HPDE6-E6E7 (cell line): ENCODE results near the gene GLRA1.
"Not testable (repeated sequence)": the region's sequence is repeated elsewhere in the genome, so short reads cannot be mapped to it uniquely, and the experiment has no call there.

Experiments
- DNase-seq: peaks from one replicate; pipeline ENCODE4 v3.0.0; 2011; ENCODE audit warnings: missing footprints; ENCODE audit errors: extremely low spot score

Gene GLRA1

GRCh38 chr5:151917904-151918303 is 6.7 kb downstream of the GLRA1 start:
- DNase-seq = no peak

DNA sequence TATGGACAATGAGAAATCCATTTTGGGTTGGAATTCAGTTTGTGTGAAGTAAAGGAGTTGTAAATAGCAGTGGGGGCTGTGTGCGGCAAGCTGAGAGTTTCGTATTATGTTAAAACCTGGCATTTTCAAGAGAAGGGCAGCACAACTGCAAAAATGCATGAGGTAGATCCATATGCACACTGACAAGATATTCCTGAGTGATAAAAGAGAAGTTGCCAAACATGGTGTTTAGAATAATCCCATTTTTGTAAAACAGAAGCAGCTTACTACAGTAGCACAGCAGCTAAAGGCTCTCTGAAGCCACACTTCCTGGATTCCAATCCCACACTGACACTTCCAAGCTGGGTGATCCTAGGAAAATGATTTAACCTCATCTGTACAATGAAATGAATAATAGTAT is 11.2 kb downstream of the GLRA1 start:
- DNase-seq = no peak

- DNase-seq = no peak
These were observed 12.3 kb downstream of the GLRA1 start for GRCh38 chr5:151912360-151912759.

GRCh38 chr5:151911011-151911410 is 13.6 kb downstream of the GLRA1 start:
- no peak for DNase-seq

GRCh38 chr5:151909628-151910027 is 15.0 kb downstream of the GLRA1 start:
- DNase-seq = no peak

GRCh38 chr5:151906246-151906645 is 18.4 kb downstream of the GLRA1 start:
- DNase-seq = no peak

GRCh38 chr5:151905557-151905961 is 19.1 kb downstream of the GLRA1 start:
- DNase-seq = no peak

- no peak for DNase-seq
These were observed 19.7 kb downstream of the GLRA1 start for GRCh38 chr5:151904909-151905308.

DNA sequence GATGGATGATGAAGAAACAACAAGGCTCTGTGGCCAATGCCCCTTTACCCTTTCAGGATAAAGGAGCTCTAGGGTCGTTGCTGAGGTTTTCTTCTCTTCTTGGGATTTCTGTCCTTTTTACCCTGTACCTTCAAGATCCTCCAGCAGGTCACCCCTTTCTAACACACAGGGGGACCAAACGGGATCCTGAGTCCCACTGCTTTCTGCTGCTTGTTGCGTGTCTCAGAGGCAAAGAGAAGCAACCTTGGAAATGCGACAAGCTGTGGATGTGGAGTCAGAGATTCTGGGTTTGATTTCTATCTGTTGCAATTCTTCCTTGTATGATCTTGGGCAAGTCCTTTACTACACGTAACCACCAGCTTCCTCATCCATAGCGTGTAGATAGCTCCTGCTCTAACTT is 20.5 kb downstream of the GLRA1 start:
- DNase-seq = no peak

GRCh38 chr5:151903243-151903653 is 21.4 kb downstream of the GLRA1 start:
- no peak for DNase-seq

DNA sequence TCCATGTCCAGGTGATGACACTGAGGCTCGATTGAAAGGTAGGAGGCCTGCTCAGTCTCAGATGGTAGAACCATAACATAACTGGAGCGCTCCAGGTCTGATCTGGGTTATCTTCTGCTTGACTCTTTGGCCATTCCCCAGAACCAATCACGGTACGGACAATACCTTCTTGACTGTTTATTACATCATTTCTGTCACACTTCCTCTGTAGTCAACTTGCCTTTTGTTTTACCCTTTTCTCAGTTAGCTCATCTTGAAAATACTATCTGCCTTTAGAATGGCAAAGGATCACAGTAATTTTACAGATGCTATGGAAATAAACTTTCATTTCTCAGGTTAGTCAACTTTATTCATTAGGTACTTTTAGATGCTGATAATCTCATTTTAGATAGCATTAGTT is 22.4 kb downstream of the GLRA1 start:
- DNase-seq = no peak

DNA sequence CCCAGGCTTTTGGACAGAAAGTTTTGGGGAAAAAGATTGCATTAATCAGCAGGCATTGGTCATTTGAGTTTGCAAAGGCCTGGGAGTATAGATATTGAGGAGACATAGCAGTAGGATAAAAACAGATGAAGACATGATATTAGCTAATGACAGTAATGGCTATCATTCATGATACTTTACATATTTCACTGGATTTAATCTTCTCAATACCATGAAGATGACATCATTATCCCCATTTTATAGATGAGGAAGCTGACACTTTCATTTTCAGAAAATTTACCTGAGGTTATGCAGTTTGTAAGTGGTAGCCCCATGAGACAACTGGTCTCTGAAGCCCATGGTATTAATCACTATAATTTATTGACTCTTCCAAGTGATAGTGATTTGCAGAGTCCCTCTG is 23.0 kb downstream of the GLRA1 start:
- DNase-seq = no peak

- no peak for DNase-seq
These were observed 23.8 kb downstream of the GLRA1 start for GRCh38 chr5:151900891-151901290.

- no peak for DNase-seq
These were observed 25.3 kb downstream of the GLRA1 start for GRCh38 chr5:151899399-151899798.

- DNase-seq = no peak
These were observed 26.8 kb downstream of the GLRA1 start for GRCh38 chr5:151897896-151898295.

DNA sequence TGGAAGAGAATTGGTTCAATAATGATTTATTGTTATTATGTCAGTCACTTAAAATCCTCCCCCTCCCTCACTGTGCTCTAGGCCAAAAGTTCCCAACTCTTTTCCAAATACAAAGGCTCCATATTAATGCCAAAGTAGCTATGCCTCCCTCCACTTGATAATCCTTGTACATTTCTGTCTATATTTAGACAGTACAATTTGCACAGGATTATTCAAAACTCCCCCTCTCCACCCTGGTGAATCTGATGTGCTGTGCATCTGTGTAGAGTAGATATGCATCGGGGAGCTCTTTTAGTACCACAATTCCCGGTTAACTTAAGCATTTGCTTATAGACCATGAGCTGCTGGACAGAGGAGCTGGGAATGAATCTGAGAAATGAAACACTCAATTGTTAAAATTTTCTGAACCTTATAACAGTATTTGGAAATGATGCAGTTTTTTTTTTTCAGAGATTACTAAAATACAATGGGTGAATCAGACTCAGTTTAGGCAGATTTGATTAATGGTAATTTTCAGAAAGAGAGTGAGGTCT is 27.6 kb downstream of the GLRA1 start:
- no peak for DNase-seq

GRCh38 chr5:151896031-151896691 is 28.5 kb downstream of the GLRA1 start:
- DNase-seq = peak; percentile 26

GRCh38 chr5:151895660-151896030 is 29.0 kb downstream of the GLRA1 start:
- DNase-seq = no peak

DNA sequence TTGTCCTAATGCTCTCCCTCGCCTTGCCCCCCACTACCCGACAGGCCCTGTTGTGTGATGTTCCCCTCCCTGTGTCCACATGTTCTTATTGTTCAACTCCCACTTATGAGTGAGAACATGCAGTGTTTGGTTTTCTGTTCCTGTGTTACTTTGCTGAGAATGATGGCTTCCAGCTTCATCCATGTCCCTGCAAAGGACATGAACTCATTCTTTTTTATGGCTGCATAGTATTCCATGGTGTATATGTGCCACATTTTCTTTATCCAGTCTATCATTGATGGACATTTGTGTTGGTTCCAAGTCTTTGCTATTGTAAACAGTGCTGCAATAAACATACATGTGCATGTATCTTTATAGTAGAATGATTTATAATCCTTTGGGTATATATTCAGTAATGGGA is 31.2 kb downstream of the GLRA1 start:
- DNase-seq = not testable (repeated sequence)

GRCh38 chr5:151892393-151892792 is 32.3 kb downstream of the GLRA1 start:
- DNase-seq = no peak

GRCh38 chr5:151890299-151890698 is 34.4 kb downstream of the GLRA1 start:
- no peak for DNase-seq

DNA sequence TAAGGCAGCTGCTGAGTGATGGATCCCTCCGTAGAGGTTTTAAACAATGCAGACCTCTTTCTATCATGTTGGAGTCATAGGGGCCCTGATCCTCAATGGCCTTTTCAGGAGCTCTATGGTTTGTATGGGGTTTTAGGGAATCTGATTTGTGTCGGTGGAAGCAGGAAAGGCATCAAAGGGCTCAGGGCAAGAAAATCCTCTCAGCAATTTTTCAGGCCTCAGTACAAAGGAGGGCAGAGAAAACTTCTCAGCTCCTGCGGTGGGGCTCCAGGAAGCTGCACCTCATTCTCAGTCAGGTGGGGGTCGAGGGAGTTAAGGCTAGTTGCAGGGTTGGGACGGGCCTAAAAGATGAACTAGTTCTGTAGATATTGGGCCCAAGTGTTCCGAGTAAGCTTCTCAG is 35.0 kb downstream of the GLRA1 start:
- no peak for DNase-seq

DNA sequence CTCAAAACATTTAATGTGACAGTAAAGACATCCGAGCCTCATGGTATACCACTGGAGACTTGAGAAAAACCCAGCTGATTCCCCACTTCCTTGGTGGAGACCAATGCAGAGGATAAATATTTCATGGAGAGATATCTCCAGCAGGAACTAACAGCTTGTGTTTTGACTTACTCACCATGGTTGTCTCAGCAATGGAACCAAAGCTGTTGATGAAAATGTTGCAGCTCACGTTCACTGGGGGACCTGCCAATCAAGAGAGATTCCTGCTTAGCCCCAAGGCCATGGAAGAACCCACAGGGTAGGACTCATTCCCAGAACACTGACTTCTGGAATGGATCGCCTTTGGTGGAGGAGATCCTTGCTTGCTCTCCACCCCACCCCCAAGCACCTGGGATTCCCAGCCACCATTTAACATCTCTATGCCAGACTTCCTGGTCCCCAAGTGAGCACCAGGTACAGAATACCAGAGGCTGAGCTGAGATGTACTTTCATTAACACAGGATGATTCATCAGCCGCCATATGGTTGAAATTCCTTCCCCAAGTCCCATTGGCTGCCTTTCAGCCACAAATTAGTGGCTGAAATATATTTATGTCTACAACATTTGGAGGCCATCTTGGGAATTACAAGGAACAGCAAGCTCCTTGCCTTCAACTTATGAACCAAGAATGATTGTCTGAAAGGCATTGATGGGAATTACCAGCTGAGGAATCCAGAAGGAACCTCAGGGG is 37.9 kb downstream of the GLRA1 start:
- DNase-seq = no peak
